Measurements from ENCODE around the gene RFX2. TPM values are rescaled to one million over a fixed set of nuclear protein-coding genes. Genes with fewer than 3 reads are reported as not detected.

Gene RFX2
- total RNA-seq, 3 donors from 2014 or later = 6.1 to 16.2 (median 9.2) TPM

DNA sequence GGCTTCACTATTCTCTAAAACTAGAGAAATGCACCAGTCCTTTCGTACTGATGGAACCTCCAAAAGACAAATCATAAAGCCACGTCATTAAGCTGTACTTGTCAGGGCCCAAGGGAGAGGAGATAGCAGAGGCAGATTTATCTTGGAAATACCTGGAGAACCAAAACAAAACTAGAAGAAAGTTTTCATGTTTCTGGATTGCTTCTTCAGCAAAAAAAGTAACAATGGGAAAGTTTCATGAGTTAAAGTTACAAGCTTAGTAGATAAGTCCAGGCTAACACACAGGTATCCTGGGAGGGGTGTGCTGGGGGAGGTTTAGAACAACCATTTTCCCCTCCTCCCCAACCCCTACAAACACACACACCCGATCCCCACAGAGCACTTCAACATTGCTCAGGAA lies 154.0 kb downstream of the RFX2 start:
- H3K4me1 ChIP-seq = peaks cover 0 to 18% of the 10 kb centered on the region in 2 donors
- no peaks in the 10 kb centered on the region for H3K27me3 ChIP-seq
- H3K27ac ChIP-seq = no peak overlapping the region

DNA sequence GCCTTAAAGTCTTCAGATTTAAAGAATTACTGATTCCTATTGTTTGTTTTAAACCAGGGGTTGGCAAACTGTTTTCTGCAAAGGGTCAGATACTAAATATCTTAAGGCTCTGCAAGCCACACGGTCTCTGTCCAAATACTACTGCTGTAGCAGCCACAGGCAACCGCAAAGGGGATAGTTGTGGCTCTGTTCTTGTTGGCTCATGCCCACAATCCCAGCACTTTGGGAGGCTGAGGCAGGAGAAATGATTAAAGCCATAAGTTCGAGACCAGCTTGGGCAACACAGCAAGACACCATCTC lies 154.7 kb downstream of the RFX2 start:
- H3K4me3 ChIP-seq = no peak overlapping the region
- no peak for DNase-seq (ENCODE audit: low spot score in 2 of 2)
- H3K36me3 ChIP-seq = no peaks in the 10 kb centered on the region
- intact Hi-C loops (cut with DNase I; ENCODE audit: low total_unique reads) = no loop called here
- no peaks in the 10 kb centered on the region for H3K27me3 ChIP-seq
- no peaks in the 10 kb centered on the region for H3K9me3 ChIP-seq
- H3K27ac ChIP-seq = no peak overlapping the region
- H3K4me1 ChIP-seq = peaks cover 0 to 15% of the 10 kb centered on the region in 2 donors
- no peak for TF ChIP-seq POLR2AphosphoS5 (IDR thresholded peaks at IDR 0.05)

More for the DNA sequence above, 154.0 kb downstream of the RFX2 start:
- intact Hi-C loops (cut with DNase I; ENCODE audit: low total_unique reads) = no loop called here
- Histone ChIP-seq H3K36me3 (no peaks in the 10 kb centered on the region), H3K4me3 (no peak overlapping the region), H3K9me3 (no peaks in the 10 kb centered on the region)
- TF ChIP-seq POLR2A (IDR thresholded peaks at IDR 0.05) (no peak), POLR2AphosphoS5 (IDR thresholded peaks at IDR 0.05) (no peak)
- TF ChIP-seq, protein P1, sequence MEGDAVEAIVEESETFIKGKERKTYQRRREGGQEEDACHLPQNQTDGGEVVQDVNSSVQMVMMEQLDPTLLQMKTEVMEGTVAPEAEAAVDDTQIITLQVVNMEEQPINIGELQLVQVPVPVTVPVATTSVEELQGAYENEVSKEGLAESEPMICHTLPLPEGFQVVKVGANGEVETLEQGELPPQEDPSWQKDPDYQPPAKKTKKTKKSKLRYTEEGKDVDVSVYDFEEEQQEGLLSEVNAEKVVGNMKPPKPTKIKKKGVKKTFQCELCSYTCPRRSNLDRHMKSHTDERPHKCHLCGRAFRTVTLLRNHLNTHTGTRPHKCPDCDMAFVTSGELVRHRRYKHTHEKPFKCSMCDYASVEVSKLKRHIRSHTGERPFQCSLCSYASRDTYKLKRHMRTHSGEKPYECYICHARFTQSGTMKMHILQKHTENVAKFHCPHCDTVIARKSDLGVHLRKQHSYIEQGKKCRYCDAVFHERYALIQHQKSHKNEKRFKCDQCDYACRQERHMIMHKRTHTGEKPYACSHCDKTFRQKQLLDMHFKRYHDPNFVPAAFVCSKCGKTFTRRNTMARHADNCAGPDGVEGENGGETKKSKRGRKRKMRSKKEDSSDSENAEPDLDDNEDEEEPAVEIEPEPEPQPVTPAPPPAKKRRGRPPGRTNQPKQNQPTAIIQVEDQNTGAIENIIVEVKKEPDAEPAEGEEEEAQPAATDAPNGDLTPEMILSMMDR (IDR thresholded peaks at IDR 0.05) = no peak
- no peak for DNase-seq (ENCODE audit: low spot score in 2 of 2)

DNA sequence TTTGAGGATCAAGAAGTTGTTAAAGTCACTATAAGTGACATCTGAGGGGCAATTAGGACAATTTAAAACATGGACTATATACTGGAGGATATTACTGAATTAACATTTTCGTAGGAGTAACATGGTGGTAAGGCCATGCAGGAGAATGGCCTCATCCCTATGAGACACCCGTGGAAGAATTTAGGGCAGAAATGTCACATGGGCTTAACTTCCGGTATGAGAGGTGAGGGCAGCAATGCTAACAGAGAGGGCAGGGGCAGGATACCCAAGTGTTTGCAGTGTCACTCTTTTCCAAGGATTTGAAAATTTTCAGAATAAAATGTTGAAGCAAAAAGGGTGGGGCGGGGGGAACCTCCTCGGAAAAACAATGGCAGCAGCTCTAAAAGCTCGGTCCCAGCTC lies 156.0 kb downstream of the RFX2 start:
- no peak for DNase-seq (ENCODE audit: low spot score in 2 of 2)
- Histone ChIP-seq H3K9me3 (no peaks in the 10 kb centered on the region), H3K36me3 (no peaks in the 10 kb centered on the region), H3K4me3 (peak overlapping the region in 1 of 3 donors; percentile 1), H3K27me3 (no peaks in the 10 kb centered on the region), H3K27ac (peak overlapping the region; percentile 40 to 52), H3K4me1 (peaks cover 0 to 7% of the 10 kb centered on the region in 2 donors)
- TF ChIP-seq POLR2AphosphoS5 (IDR thresholded peaks at IDR 0.05) (no peak), POLR2A (IDR thresholded peaks at IDR 0.05) (no peak)
- TF ChIP-seq, protein P1 (IDR thresholded peaks at IDR 0.05) = no peak
- intact Hi-C loops (cut with DNase I; ENCODE audit: low total_unique reads) = no loop called here

DNA sequence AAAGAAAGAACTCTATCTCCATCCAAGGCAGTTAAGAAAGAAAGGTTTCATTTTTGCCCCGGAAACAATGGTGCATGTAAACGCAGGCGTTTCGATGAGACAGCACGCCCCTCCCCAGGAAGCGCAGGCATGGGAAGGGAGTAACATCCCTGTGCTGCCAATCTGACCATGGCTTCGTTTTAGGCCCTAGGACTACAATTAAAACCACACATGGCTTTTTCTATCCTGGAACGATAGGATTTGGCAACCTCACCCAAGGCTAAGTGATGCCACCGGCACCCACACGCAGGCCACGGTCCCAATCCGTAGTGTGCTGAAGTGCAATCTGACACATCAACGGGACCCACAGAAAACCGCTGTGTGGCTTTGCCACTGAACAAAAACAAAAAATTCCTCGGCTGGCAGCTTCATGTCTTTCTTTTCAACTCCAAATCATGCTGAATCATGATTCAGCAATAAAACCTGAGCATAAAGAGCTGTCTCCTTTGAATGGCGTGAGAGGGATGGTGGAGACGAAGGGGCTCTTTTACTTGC lies 156.6 kb downstream of the RFX2 start:
- TF ChIP-seq, protein P1 (IDR thresholded peaks at IDR 0.05) = no peak
- TF ChIP-seq POLR2A (IDR thresholded peaks at IDR 0.05) (no peak), POLR2AphosphoS5 (IDR thresholded peaks at IDR 0.05) (no peak)
- Histone ChIP-seq H3K36me3 (no peaks in the 10 kb centered on the region), H3K4me3 (no peak overlapping the region), H3K27me3 (no peaks in the 10 kb centered on the region), H3K9me3 (no peaks in the 10 kb centered on the region), H3K27ac (peak overlapping the region; percentile 11 to 40), H3K4me1 (peaks cover 0 to 7% of the 10 kb centered on the region in 2 donors)
- intact Hi-C loops (cut with DNase I; ENCODE audit: low total_unique reads) = no loop called here
- no peak for DNase-seq (ENCODE audit: low spot score in 2 of 2)

DNA sequence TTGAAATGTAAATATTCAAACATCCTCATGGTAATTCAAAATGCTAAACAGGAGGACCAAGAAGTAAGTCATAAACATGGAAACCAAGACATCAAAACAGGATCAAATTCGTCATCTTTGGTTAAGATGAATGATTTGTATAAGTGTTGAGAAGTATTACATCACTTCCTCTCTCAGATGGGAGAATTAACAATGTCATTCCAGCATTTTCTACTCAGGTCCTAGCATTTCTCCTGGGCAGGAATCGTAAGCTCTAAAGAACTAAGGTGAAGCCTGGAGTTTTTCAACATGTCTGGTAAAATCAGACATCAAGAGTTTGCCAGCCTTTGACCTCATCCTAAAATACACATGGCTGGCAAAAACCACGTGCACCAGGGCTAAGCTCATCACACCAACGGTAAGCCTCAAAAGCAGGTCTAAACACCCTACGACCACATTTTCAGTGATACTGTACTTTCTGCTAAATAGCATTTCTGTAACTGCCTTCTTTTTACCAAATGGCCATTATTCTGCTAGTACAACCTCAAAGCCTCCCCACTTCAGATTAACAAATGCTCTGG lies 157.2 kb downstream of the RFX2 start:
- no peaks in the 10 kb centered on the region for H3K36me3 ChIP-seq
- H3K4me3 ChIP-seq = no peak overlapping the region
- H3K9me3 ChIP-seq = no peaks in the 10 kb centered on the region
- TF ChIP-seq POLR2AphosphoS5 (IDR thresholded peaks at IDR 0.05) = no peak
- TF ChIP-seq, protein P1 (IDR thresholded peaks at IDR 0.05) = no peak
- no peak for TF ChIP-seq POLR2A (IDR thresholded peaks at IDR 0.05)
- no peak overlapping the region for H3K27ac ChIP-seq
- H3K4me1 ChIP-seq = peaks cover 0 to 7% of the 10 kb centered on the region in 2 donors
- H3K27me3 ChIP-seq = no peaks in the 10 kb centered on the region
- intact Hi-C loops (cut with DNase I; ENCODE audit: low total_unique reads) = no loop called here
- DNase-seq (ENCODE audit: low spot score in 2 of 2) = no peak

Data from breast epithelium (tissue), 4 donors.